HG03025 (cell line): ENCODE data around the gene KCTD1.
A peak's percentile ranks its signal among the peaks of the same experiment; 100 is the strongest.

Experiments used
- ATAC-seq: cut with Tn5 transposase; IDR thresholded peaks from one replicate; pipeline ENCODE4 v1.9.1; 2021; ENCODE audit warnings: mild to moderate bottlenecking, moderate library complexity; ENCODE audit not compliant: unreplicated experiment, low FRiP score

KCTD1 gene

DNA sequence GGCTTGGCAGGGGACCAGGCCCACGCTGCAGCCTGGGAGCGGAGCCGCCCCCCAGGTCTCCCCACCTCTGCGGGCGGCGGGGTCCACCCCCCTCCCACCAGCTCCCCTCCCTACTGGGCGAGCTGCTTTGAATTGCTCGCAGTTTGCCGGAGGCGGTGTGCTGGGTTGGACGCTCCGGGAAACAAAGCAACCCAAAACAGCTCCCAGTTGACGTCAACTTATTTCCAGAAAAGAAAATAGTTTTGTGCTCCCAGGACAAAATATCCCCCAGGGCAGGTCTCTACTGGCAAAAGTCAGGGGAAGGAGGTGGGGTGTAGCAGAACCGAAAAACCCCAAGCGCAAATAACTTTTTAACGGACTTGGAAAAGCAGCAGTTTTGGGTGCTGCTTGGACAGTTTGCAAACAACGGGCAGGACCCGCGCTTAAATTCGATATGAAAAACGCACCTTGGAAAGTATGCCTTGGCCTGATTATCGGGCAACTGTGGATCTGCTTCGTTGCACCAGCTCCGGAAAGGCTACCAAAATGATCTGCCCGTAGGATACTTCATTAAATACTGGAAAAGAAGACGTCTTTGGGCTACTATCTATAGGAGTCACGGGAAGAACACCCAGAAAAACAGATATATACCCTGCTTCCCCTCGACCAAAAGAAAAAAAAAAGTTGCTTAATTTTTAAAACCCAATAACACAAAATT, 2.8 kb upstream of the KCTD1 start:
- no peak for ATAC-seq

DNA sequence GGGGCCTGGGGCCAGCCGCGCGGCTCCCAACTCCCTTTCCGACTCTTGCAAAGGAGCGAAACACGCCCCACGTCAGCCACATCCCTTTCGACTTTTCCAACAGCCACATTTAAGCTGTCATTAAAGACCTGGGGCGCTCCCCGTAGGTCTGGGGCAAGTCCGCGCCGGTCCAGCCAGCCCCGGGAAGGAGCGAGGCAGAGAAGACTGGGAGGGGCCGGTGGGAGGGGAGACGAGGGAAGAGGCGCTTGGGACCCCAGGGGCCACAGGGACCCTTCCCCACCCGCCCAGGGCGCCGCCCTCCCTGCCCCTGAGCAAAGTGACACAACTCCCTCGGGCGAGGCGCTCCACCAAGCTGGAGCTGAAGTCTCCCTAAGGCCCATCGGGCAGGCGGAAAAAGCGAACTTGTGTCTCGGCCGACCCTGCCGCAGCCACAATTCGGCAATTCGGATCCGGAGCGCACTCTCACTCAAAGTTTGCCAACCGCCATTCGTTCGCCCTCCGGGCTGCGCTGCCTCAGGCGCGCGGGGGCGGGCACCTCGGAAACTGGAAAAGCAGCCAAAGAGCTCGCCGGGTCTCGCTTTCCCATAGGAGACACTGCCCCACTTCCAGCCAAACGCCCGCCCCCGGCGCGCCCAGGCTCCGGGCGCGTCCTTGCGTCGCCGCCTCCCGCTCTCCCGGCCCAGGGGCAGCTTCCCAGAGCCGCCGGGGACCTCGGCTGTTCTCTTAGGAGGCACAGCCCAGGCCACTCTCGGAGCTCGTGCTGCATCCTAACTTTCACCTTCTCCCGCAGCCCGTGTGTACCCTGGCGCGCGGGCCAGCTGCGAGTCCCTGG, 1.1 kb upstream of the KCTD1 start:
- ATAC-seq = no peak

DNA sequence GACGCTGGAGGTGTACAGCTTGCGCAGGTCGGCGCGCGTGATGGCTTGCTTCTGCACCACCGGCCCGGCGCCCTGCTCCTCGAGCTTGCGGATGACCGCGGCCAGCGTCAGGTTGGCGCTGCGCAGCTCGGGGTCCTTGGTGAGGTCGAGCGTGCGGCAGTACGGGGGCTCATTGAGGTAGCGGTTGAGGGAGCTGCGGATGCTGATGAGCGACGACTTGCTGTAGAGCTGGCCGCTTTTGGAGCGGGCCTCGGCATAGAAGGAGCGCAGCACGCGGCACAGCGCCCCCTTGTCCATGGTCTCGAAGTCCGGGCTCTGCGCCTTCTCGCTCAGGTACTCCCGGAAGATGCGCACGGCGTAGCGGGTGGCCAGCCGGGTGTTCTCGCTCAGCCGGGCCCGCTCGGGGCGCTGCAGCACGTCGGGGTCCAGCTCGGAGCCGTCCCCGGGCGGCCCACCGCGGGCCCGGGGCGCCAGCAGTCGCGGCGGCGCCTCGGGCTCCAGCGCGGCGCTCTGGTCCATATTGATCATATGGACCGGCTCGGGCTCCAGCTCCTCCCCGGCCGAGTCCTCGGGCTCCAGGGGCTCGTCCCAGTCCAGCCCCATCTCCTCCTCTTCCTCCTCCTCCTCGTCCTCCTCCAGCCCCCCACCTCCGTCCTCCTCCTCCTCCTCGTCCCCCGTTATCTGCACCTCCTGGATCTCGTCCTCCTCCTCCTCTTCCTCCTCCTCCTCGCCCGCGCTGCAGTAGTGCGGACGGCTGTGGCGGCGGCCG, 523 bp downstream of the KCTD1 start:
- ATAC-seq = peak; percentile 38

DNA sequence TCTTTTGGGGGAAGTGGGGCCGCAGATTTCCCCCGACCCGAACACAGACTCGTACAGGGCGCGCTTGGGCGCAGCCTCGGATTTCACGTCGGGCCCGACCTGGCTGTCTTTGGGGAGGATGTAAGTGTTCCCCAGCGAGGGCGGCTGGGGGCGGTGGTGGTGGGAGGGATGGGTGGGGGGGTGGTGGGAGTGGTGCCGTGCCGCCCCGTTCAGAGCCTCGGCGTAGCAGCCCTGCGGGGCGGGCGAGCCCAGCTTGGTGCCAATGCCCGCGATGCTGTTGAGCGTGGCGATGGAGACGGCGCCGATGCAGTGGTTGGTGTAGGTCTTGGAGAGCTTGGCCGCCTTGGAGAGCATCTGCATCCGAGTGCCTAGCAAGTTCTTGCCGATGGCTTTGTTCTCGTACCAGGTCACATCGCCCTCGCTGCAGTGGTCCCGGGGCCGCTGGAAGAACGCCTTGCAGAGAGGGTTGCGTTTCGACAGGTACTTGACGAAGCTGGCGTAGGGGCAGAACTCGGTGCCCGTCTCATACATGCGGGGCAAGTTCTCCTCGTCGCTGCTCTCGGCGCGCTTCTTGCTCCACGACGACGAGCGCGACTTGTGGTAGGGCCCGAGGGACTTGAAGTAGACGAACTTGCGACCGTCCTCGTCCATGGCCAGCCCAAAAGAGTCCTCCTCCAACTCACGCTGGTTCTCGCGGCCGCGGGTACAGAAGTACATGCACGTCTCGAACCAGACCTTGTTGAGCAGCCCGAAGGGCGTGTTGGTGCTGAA, 1.3 kb downstream of the KCTD1 start:
- ATAC-seq = no peak

DNA sequence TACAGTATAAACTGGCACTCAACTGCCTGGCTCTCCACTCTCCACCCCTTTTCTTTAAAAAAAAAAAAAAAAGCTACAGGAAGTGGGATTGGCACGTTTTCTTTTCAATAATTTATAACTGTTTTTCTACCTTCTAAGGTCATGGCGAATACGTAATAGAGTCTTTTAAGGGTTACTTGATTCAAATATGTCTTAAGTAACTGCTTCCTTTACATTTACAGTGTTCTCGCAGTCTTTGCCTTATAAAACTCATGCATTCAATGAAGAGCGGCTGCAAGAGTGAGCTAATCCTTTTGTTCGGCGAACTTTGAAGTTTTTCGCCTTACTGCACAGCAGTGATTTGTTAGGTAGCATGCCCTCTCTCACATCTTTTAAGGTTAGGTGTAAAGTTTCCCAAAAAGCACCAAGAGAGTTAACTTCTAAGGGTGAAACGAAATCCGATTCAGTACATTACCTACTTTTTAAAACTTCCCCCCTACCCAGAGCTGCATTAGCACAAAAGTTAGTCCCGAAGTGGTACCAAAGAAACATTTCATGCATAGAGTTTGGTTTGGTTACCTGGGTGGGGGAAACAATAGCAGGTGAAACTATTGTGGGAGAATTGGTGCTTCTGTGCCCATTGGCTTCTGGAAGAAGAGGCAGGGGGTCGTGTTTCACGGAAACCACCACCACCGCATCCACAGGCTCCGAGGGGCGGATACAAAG, 2.0 kb downstream of the KCTD1 start:
- ATAC-seq = no peak

DNA sequence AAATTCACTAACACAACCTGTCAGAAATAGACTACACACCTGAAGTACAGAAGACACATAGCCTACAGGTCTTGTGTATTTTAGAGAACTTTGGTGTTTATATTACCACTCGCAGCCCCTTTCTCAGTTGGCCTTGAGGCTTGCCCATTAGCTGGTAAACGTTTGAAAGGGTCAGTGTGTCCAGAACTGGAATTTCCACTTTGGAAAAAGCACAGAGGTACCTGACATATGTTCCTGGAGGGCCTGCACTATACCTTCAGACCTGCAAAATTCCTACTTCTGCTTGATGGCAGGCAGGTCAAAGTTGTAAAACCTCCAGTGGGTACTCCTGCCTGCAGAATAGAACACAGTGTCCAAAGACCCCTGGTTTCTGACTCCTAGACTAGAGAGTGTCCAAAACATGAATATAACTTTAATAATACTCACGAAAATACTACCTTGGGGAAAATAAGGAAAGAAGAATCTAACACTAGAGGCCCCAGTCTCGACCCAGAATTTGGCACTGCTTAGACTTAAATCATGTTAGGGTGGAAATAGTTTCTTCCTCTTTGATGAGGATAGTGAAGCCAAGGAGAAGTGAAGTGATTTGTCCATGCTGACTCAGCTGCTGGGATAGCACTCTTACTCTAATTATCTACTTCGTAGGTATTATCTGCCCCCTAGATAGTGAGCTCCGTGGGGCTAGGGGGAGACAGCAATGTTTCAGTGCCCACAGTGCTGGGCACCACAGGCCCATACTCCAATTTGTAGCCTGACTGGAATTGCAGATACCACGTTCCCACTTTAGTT, 2.8 kb downstream of the KCTD1 start:
- ATAC-seq = no peak

DNA sequence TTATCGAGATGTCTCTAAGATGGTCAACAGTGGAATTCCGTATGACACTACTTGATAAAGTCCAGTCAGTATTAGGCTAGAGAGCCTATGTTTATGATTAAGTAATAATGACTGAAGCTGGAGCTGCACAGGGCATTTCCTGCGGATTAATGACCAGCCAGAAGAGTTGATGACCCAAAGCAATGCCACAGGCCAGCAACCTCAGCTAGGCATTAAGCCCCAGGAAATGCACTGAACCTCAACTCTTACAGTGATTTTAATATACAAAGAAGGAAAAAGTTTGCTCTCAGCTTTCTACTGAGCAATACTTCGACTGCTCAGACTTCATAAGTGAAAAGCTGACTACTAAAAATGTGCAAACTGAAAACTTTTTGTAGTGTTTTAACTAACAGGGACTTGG, 3.9 kb downstream of the KCTD1 start:
- no peak for ATAC-seq

DNA sequence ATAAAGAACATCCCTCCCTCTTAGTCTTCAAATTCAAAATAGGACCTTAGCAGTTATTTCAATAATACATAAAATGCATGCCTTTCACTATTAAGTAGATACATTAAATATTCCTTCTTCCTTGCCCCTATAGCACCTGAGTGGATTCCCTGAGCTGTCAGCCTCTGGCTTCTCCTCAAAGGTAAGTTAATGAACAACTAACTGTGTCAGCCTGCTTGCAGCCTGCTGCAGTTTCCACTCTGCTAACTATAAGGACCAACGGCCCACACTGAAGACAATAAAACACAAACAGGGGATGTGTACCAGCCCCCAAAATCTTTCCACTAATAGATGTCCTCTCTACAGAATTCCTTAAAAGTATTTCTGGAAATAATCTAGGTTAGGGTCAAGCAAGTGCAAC, 5.0 kb downstream of the KCTD1 start:
- ATAC-seq = no peak

DNA sequence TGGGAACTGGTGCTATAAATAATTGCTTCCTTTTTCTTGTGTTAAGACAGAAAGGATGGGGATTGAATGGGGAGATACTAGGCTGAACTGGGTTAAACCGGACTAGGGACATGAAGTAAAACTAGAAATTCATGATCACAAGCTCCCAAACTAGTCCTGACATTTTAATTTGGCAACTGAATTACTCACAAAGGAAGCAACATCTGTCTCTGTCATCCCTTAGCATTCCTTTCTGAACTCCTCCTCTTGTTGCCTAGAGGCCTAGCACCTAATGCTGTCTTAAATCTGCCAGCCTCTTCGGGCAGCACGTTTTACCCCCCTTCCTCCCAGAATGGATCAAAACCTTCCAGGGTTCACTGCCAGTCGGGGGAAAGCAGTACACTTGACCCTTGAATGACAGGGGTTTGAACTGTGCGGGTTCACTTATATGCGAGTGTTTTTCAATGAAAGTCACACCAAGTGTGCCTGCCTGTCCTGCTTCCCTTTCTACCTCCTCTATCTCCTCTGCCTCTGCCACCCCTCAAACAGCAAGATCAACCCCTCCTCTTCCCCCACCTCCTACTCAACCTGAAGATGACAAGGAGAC, 8.2 kb downstream of the KCTD1 start:
- ATAC-seq = no peak

DNA sequence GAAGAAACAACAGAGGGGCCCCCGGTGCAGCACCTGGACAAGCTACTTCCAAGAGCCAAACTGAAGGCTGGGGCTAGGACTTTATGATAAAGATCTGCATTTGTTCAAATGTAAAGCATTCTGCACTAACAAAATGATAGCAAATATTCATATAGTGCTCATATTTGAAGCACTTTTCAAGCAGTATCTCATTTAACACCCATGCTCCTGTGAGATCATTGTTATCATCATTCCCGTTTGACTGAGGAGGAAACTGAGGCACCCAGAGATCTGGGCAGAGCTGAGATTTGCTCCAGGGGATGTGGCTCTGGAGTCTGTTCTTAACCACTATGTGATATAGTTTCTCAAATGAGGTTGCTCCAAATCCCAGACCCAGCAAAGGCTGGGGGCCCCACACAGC, 9.8 kb downstream of the KCTD1 start:
- no peak for ATAC-seq

DNA sequence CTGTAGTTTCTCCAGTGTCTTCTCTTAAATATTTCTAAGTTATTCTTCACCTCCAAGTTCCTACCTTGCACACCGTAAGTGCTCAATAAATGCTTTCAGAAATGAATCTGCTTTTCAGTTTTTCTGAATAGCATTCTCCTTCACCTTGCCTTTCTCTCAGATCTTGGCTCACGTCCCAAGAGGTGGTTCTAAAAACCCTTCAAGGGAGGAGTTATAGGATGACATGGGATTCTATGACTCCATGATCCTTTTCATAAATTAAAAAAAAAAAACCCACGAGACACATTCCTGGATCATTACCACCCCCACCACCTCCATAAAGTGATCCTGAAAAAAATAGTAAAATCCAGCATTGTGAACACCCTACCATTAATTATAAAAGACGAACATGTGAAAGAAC, 11.7 kb downstream of the KCTD1 start:
- no peak for ATAC-seq

DNA sequence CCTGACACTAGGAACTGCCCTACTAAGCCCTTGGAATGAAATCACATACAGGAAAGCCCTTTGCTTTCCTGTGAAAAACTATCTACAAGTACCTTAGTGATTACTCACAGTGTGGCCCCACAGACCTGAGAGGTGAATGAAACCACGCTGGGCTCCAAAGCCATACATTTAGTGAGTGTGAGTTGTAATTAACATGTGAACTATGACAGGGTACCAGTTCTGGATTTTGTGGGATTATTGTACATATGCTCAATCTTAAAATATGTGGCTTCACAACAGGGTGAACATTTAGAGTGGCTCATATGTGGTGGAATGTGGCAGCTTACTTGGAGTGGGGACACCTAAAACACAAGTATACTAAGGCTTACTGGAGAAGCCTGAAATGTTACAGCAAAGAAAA, 12.3 kb downstream of the KCTD1 start:
- ATAC-seq = no peak

DNA sequence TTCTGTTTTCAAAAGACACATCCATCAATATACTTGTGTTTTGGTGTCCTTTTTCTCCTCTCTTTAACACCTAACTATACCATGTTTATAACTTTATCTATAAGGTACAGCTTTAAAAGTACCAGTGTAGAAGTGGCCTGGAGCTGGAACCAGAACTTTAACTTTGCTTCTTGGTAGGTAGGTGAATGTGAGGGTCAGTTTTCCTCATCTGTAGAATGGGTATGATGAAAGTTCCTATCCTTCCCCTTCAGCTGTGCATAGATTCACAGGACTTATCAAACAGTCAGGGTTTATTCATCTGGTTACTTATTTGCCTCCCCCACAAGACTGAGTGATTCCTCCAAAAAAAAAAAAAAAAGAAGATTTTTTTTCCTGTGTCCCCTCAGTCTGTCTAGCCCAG, 12.7 kb downstream of the KCTD1 start:
- ATAC-seq = no peak

DNA sequence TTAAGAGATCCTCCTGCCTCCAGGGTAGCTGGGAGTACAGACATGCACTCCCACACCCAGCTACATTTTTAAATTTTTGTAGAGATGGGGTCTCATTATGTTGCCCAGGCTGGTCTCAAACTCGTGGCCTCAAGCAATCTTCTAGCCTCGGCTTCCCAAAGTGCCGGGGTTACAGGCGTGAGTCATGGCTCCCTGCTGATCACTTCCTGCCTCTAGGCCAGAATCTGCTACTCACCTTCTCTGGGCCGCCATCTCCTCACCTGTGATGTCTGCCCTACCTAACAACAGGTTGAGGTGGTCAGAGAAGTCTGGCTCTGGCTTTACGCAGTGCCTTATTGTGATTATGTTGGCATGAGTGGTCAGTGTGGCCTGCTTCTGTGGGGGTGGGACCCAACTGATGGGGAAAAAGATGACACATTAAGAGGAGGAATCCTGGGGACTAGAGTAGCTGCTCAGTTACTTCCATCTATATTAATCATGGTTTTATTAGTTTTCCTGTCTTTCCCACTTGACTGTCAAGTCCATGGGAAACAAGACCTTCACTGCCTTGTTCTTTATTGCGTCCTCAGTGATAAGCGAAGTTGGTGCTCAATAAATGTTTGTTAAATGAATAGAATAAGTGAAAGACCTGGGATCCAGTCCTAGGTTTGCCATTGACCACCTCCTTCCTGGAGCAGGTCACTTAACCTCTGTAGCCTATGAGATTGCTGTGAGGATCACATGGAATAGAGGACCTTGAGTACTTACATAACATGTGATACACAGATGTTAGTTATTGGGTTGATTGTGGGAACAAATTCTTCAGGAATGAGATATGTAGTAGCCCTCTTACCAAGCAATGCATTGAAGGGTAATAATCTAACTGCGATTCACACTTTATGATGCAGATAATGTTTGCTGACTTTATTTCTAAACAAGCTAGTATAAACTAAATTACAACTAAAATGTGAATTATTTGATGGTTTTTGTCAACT, 15.7 kb downstream of the KCTD1 start:
- no peak for ATAC-seq

DNA sequence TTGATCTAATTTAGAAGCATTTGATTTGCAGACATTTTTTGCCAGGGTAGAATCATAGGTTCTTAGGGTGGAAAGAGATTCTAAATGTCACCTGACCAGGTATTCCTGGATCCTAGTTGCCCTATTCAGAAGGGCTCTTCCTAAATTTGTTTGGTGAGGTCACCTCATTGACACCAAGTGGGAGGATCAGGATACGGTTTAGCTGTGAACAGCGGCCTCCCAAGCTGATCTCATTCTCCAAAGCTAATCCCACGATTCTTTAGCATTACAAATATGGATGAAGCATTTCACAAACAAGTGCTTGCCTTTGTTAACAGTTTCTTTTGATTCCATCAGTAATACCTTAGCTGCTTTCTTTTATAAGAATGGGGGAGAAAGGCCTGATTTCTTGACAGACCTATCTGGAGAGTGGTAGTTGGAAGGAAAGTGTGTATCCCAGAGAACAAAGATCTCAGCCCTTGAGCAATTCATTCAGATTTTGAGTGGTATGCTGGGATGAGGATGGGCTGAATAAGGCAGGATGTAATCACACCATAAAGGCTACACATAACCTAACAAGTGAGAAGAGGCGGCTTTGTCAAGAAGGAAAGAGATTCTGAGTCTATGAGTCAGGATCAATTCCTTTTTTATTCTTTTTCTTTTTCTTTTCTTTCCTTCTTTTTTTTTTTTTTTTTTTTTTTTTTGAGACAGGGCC, 16.6 kb downstream of the KCTD1 start:
- no peak for ATAC-seq

DNA sequence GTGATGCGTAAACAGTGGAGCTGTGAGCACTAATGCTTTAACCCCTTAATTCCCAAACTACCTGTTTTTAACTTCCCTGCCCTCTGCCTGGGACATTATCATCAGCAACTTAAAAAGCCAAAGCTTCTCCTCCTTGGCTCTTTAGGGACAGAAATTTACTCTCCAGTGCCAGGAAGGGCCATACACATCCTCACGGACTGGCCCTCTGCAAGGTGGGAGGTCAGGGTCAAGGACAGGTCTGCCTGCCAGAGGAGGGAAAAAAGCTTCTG, 21.5 kb downstream of the KCTD1 start:
- no peak for ATAC-seq

DNA sequence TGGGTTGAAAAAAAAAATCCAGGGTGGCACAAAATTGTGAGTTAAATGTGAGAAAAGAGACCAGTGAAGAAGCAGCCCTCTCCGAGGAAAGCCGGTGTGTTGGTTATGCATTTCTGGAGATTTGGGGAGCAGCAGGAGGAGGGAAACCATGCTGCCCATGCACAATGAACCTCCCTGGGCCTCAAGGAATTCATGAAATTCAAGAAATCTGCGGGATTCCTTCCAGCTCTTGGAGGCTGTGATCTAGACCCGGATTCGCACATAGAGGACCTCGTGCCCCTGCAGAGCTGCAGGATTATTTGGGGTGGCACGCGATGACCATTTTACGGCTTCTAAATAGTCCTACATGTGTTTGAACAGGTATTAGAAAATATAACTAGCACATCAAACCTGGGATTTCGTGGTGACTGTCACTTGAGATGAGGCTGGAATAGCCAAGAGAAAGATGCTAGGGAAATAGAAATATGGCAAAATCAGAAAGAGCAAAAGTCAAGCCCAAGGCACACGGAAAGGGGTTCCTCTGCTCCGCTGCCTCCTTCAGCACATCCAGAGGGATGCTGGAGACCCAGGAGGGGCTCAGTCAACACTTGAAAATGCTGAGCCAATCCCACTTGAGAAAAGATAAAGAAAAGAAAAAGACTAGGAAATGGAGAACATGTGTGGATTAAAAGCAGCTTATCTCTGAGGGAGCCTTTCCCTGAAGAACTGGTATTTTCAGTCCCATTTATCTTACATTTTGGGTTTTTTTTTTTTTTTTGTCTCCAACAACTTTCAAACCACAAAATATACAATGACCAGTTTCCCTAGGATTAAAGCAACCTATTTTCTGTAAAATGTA, 22.0 kb downstream of the KCTD1 start:
- ATAC-seq = no peak
